Activated CD8-positive, alpha-beta memory T cell treated with anti-CD3 and anti-CD28 coated beads for 36 hours (primary cell): ENCODE results near the gene CKAP2. TPM values are rescaled to one million over a fixed set of nuclear protein-coding genes. Genes with fewer than 3 reads are reported as not detected.
"Not testable (repeated sequence)": the region's sequence is repeated elsewhere in the genome, so short reads cannot be mapped to it uniquely, and the experiment has no call there.

ENCODE experiments used
- CTCF ChIA-PET: fragments of 350-600 bp; sonication (Branson Sonifier 250); formaldehyde crosslinking; loops from one replicate; lab custom pipeline; 2021; ENCODE audit warnings: antibody characterized with exemption; lab: Charles Lee
- POLR2A ChIA-PET: fragments of 350-600 bp; sonication (Branson Sonifier 250); formaldehyde crosslinking; loops from one replicate; lab custom pipeline; 2021; ENCODE audit warnings: antibody characterized with exemption; lab: Charles Lee
- total RNA-seq, 2 experiments: library from RNA; stranded (reverse); gene quantifications; one replicate each; pipeline ENCODE4 v1.2.3, GENCODE V29; 2021

CKAP2 gene
- total RNA-seq: 10 to 100 TPM; 37.4 to 42.9 TPM

- CTCF ChIA-PET: no interaction called here
- POLR2A ChIA-PET: no interaction called here
These were observed at the start of gene CKAP2 for GRCh38 chr13:52454820-52455676. CKAP2 (plus strand) TSS chr13:52455478; CDS start chr13:52455557, 79 bp downstream.

DNA sequence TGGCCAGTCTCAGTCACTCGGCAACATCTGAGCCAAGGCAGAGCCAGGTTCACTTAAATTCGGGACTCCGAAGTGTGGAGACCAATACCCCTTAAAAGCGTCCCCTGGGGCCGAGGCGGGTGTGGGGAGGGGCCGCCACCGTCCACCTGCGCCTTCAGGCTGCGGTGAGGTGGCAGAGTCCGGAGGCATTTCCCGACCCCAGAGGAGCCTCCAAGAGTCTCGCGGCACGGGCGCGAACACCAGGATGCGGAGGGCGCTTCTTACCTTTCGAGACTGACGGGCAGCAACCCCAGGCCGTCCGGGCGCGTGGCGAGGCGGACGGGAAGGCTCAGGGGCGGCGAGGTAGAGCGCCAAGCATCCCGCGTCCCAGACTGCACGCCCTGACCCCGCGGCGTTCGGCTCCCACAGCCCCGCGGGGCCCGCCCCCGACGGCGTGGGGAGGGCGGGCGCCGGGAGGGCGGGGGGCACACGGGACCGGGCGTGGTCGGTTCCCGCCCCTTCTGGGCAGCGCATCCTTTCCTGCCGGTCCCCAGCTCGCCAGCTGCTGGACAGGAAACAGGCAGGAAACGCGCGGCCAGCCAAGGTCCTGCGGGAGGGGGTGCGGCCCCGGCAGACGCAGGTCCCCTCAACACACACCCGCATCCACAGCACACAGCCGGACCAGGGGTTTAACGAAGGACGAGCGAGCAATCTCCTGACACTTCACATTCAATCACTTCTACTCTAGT, 49.3 kb upstream of the CKAP2 start, which contains the start of gene THSD1:
THSD1 (minus strand) TSS at position 406 of the 728 bp plus-strand sequence. CDS start 3,572 bp downstream, outside the sequence.
- ChIA-PET POLR2A (no interaction called here), CTCF (no interaction called here)

DNA sequence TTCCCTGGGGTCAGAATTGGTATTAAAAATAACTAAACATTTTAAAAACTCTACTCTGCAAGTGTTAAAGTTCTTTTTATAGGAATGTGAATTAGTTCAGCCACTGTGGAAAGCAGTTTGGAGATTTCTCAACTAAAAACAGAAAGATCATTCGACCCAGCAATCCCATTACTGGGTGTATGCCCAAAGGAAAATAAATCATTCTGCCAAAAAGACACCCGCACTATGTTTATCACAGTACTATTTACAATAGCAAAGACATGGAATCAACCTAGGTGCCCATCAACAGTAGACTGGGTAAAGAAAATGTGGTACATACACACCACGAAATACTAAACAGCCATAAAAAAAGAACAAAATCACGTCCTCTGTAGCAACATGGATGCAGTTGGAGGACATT, 48.6 kb upstream of the CKAP2 start:
- ChIA-PET POLR2A (no interaction called here), CTCF (interaction anchor here (0.6 kb wide), 1 partner anchor 59 kb away, joined by 3 read pairs; no protein-coding TSS in a partner anchor)

DNA sequence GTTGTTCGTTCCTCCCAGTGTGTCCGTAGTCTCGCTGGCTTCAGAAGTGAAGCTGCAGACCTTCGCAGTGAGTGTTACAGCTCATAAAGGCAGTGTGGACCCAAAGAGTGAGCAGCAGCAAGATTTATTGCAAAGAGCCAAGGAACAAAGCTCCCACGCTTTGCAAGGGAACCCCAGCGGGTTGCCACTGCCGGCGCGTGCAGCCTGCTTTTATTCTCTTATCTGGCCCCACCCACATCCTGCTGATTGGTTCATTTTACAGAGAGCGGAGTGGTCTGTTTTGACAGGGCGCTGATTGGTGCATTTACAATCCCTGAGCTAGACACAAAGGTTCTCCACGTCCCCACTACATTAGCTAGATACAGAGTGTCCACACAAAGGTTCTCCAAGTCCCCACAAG, 47.8 kb upstream of the CKAP2 start:
- POLR2A ChIA-PET: not testable (repeated sequence)
- CTCF ChIA-PET: interaction anchor here (0.6 to 1.2 kb wide), 2 partner anchors 43 to 60 kb away, joined by 3 read pairs; partner anchors contain the start of gene VPS36

DNA sequence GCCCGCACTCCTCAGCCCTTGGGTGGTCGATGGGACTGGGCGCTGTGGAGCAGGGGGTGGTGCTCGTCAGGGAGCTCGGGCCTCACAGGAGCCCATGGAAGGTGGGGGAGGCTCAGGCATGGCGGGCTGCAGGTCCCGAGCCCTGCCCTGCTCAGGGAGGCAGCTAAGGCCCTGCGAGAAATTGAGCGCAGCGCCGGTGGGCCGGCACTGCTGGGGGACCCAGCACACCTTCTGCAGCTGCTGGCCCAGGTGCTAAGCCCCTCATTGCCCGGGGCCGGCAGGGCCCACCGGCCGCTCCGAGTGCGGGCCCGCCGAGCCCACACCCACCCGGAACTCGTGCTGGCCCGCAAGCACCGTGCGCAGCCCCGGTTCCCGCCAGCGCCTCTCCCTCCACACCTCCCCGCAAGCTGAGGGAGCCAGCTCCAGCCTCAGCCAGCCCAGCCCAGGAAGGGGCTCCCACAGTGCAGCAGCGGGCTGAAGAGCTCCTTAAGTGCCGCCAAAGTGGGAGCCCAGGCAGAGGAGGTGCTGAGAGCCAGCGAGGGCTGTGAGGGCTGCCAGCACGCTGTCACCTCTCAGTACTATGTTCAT, 47.1 kb upstream of the CKAP2 start:
- CTCF ChIA-PET: interaction anchor here (1.2 kb wide), 1 partner anchor 43 kb away, joined by 3 read pairs; the partner anchor contains the start of gene VPS36
- POLR2A ChIA-PET: not testable (repeated sequence)

- ChIA-PET POLR2A (no interaction called here), CTCF (no interaction called here)
These were observed 43.6 kb upstream of the CKAP2 start for GRCh38 chr13:52411629-52412028.

DNA sequence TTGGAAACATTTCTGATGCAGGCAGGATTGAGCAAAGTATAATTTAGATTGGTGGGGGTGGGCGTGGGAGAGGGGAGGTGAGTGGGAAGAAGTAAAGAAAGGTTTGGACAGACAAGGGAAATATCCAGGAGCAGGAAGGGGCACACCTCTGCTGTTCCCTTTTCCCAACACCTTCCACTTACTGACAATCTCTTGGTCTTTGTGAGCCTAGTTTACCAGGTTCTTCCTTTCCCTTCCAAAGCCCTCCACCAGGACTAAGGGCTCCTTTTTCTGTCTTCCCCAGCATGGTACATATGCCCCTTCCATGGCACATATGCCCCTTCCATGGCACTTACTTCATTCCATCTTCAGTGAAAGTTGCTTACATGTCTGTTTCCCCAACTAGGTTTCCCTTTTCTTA, 43.1 kb upstream of the CKAP2 start:
- ChIA-PET POLR2A (no interaction called here), CTCF (no interaction called here)

DNA sequence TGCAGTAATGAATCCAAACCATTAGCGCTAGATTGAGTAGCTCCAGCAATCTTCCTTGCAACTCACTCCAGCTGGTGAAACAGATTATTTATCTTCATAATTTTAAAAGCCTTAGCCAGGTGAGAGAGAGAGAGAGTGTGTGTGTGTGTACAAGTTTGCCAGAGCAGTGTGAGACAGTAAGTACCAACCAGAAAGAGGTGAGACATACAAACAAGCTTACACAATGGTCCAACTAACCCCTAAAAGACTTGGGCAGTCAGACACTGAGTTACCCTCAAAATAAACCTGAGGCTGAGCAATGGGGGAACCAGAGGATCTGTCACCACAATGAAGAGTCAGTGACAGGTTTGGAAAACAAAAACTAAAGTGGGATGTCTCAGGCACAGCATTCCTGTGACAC, 41.2 kb upstream of the CKAP2 start:
- CTCF ChIA-PET: no interaction called here
- POLR2A ChIA-PET: no interaction called here

DNA sequence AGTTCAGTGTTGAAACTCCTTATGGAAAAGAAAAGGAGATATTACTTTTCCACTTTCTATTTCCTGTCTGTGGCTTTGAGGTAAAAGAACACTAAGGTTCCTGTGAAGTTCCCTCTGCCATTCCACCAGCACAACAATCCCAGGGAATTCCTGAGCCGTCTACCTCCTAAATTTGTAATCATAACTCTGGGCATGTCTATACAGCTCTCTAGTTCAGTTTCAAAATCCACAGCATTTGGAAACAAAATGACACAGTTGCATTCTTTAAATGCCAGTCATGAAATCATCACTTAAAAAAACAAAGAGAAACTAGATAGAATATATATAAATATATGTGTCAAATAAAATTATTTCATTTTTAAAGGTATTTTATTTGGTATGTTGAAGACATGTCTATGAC, 40.3 kb upstream of the CKAP2 start:
- POLR2A ChIA-PET: no interaction called here
- CTCF ChIA-PET: no interaction called here

GRCh38 chr13:52419080-52419479, 36.2 kb upstream of the CKAP2 start:
- CTCF ChIA-PET: interaction anchor here (0.9 kb wide), 1 partner anchor 13 kb away, joined by 3 read pairs; no protein-coding TSS in a partner anchor
- POLR2A ChIA-PET: no interaction called here

- CTCF ChIA-PET: interaction anchor here (1.0 kb wide), 1 partner anchor 11 kb away, joined by 3 read pairs; no protein-coding TSS in a partner anchor
- POLR2A ChIA-PET: no interaction called here
These were observed 34.1 kb upstream of the CKAP2 start for GRCh38 chr13:52421216-52421615.

DNA sequence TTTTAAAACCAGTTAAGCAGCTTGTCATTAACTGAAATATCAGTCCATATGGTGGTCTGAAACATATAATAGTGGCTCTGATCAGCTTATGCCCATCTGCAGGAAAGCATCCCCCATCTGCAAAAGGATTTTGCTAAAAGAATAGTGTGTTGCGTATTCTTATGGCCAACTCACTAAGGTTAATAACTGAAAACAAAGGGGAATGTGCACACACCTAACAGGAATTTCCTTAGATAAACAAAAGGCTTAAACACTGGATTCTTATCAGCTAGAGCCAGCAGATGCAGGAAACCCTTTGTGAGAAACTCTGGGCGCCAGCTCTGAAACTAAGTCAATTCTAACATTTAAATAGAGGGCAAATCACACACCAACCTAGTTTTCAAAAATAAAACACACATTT, 27.0 kb upstream of the CKAP2 start:
- POLR2A ChIA-PET: no interaction called here
- CTCF ChIA-PET: interaction anchor here (1.3 kb wide), 1 partner anchor 21 kb away, joined by 3 read pairs; no protein-coding TSS in a partner anchor

DNA sequence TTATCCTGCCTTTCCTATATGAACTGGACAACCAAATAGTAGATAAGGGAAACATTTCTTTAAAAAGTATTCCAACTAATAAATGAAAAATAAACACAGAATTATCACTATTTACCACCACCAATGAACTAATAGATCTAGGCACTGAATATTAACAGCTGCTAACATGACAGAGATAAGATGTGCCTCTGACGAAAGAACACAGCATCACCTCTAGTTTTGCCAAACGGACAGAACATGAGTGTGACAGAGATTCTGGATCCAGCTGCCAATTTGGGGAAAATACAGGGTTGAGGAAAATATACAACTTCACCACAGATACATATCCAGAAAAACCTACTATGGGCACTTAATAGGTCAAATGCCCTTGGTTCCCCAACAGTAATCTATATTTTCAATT, 22.8 kb upstream of the CKAP2 start:
- ChIA-PET CTCF (interaction anchor here (1.0 to 2.0 kb wide), 2 partner anchors 13 to 18 kb away, joined by 3 to 8 read pairs; partner anchors contain the start of gene VPS36), POLR2A (no interaction called here)

- ChIA-PET POLR2A (no interaction called here), CTCF (interaction anchor here (0.7 kb wide), 1 partner anchor 23 kb away, joined by 6 read pairs; no protein-coding TSS in a partner anchor)
These were observed 9.0 kb upstream of the CKAP2 start for GRCh38 chr13:52446265-52446664.

- ChIA-PET CTCF (no interaction called here), POLR2A (no interaction called here)
These were observed 7.9 kb upstream of the CKAP2 start for GRCh38 chr13:52447354-52447753.

GRCh38 chr13:52447815-52448552, 7.3 kb upstream of the CKAP2 start:
- ChIA-PET POLR2A (interaction anchor here (0.5 kb wide), 1 partner anchor 251 kb away, joined by 3 read pairs; no protein-coding TSS in a partner anchor), CTCF (no interaction called here)

GRCh38 chr13:52449331-52450011, 5.8 kb upstream of the CKAP2 start:
- CTCF ChIA-PET: interaction anchor here (0.8 to 1.5 kb wide), 5 partner anchors 8 to 106 kb away, joined by 3 to 8 read pairs (median 3); no protein-coding TSS in a partner anchor
- POLR2A ChIA-PET: interaction anchor here (0.8 to 1.7 kb wide), 2 partner anchors 168 to 203 kb away, joined by 4 to 6 read pairs; partner anchors contain the start of gene SUGT1
